Muscle of back (tissue), 11 donors: ENCODE measurements around the gene NKD2. TPM values are rescaled to one million over a fixed set of nuclear protein-coding genes. Genes with fewer than 3 reads are reported as not detected.

Experiments
- DNase-seq, 3 donors: peaks; one replicate each; pipeline versions ENCODE4 v3.0.0 to v3.0.0-alpha.2; 2013
- polyA plus RNA-seq, 10 donors: library from polyadenylated mRNA; unstranded; fragments of 120-200 nt; gene quantifications; one replicate each; pipeline ENCODE4 v1.2.1, GENCODE V29; 2013; ENCODE audit not compliant: insufficient read length in 10 of 10

Gene NKD2
- polyA plus RNA-seq, 10 donors = 1.6 to 19.5 (median 2.4) TPM

DNA sequence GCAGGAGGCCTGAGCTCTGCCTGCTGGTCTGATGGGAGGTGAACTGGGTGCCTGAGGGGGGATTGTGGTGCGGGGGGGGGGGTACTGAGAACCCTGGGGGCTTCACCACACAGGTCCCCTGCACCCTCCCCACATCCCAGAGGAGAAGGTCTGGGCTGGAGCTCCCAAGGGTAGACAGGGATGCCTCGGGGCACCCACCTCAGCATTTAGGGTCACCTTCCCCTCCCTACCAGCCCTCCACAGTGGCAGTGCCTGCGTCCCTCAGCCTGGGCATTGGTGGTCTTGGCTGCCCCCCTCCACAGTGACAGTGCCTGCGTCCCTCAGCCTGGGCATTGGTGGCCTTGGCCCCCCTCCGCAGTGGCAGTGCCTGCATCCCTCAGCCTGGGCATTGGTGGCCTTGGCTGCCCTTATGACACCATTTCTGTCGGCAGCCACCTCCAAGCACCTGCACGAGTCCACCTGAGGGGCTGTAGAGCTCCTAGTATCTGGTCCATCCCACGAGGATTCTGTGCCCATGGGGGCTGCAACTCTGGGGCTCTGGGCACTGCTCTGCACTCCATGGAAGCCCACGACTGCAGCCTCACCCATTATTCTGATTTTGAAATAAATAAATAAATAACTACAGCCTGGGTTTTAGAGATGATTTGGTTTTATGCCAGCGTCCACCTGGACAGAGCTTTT is 21.5 kb downstream of the NKD2 start:
- no peak for DNase-seq

DNA sequence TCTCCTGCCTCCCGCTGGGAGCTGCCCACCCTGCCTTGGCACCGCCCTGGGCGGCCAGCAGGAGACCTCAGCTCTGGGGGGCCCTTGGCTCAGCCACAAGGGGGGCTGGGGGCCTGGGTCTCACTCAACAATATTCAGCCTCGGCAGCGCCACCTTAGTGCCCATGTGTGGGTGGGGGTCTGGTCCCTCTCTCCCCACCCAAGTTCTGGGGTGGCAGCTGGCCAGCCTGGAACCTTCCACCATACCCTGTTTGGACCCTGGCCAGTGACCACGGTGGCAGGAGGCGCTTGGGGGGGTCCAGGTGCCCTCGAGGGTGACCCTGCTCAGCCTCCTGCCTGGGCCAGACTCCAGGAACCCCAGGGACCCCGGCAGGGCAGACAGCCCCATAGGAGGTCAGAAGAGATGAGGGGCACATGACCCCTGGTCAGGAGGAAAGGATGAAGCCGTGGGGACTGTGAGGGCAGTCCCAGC is 22.2 kb downstream of the NKD2 start:
- DNase-seq = no peak

DNA sequence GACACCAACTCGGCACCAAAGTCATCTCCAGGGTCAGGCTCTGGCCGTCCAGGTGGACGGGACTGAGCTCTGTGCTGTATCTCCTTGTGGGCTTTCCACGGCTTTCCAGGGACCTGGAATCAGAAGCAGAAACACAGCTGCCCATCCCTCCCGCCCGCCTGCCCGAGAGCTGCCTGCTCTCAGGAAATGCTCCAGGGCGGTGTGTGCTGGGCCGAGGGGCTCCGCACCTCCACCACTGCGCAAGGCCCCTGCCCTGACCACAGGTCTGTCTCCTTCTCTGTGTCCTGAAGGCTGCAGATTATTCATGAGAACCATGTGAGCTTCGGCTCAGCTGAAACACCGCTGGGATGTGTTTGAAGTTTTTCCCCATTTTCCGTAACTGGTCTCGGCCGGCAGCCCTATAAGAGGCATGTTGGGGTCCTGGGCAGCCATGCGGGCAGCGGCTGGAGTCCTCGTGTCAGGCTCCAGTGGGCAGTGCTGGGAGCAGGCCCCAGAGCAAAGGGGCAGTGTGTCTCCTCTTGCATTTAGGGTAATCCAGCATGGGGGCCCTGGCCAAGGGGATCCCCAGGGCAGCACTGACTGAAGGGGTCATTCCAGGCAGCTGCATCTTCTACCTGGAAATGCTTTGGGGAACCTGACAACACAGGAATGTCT is 22.8 kb downstream of the NKD2 start:
- DNase-seq = no peak

DNA sequence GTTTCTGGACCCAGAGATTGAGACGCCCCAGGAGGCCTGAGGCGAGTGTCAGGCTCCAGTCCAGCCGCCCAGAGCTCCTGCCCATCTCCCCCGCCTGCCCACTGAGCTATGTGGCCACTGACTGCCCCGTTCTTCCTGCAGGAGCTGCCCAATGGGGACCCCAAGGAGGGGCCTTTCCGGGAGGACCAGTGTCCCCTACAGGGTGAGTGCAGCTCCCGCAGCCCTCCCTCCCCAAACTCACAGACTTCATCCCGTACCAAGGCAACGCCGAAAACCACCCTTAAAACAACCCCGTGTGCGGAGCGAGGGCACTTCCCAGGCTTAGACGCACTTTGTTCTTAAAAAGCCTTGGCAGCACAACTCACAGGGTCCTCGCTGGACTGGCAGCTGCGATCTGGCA is 23.4 kb downstream of the NKD2 start:
- no peak for DNase-seq

DNA sequence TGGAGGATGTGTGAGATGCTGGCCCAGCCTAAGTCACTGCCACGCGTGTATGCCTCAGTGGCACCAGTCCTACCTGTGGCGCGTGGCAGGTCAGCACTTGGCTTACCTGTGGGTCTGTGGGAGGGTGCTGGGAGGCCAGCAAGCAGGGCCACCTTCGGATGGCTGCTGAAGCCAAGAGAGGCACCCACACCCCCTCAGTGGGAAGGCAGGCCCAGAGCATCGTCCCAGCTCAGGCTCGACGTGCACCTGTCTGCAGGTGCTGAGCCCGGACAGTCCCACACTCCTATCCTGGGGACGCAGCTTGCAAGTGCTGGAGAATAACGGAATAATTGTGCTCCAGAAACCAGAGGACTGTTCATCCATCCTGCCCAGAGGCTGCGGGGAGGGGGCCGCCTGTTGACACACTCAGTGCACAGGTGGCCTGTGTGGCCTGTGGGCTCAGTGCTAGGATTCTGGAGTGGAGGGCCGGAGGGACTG is 24.0 kb downstream of the NKD2 start:
- no peak for DNase-seq

DNA sequence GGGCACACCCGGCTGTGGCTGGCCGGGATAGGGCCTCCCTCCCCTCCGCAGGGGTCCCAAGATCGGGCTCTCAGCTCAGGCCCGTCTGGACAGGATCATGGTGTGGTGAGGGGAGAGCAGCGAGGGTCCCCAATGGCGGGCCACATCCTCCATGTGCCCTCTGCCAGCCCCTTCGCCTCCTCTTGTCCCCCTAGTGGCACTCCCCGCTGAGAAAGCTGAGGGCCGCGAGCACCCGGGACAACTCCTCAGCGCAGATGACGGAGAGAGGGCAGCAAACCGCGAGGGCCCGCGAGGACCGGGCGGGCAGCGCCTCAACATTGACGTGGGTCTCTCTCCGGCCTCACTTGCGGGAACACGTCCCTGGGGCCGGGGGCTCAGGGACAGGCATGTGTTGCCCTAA is 24.6 kb downstream of the NKD2 start:
- no peak for DNase-seq

DNA sequence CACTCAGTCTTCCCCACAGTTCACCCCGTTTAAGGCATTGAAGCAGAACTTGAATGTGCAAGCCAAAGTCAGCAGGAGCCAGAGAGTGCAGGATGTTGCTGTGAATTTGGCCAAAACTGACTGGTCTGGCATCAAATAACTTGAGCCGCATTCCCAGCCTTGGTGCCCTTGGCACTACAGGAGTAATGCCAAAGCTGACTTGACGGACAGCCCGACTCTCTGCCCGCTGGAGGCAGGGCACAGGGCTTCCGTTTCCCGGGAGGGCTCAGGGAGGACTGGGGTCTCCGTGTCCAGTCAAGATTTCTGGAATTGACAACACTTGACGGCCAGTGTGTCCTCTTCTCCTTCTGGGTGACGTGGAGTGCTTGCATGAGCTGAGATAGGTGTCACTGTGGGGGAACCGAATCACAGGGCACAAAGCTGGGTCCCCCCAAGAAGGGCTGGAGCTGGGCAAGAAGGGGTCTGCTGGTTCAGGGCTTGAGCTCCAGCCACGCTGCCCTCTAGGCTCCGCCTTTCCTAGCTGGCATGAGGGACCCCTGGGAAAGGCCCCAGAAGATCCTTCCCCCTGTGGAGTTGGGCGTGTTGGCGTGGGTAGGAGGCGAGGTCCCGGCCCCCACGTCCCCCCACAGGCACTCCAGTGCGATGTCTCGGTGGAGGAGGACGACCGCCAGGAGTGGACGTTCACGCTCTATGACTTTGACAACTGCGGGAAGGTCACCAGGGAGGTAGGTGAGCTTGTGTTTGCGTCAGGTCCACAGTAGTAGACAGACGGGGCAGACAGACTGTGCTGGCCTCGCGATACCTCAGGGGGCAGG is 25.2 kb downstream of the NKD2 start:
- no peak for DNase-seq

DNA sequence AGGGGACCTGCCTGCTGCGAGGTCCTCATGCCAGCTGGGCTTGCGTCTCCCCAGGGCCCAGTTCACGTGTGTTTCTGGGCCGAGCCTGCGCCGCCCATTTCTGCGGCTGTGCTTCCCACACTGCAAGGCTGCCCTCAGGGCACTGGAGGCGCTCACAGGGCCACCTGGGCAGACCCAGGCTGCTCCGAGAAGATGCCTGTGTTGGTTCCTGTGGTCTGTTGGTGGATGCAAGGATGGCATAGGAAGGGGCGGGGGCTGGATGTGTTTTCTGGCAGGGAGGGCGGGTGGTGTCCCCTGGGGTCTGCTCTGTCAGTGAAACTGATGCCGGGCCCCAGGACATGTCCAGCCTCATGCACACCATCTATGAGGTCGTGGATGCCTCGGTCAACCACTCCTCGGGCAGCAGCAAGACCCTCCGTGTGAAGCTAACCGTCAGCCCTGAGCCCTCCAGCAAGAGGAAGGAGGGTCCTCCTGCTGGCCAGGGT is 25.9 kb downstream of the NKD2 start:
- no peak for DNase-seq

DNA sequence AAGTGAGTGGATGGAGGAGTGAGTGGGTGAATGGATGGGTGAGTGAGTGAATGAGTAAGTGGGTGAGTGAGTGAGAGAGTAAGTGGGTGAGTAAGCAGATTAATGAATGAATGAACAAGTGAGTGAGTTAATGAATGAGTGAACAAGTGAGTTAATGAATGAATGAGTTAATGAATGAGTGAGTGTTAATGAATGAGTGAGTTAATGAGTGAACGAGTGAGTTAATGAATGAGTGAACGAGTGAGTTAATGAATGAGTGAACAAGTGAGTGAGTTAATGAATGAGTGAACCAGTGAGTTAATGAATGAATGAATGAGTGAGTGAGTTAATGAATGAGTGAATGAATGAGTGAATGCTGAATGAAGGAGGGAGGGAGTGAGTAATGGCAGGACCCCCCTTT is 26.4 kb downstream of the NKD2 start:
- no peak for DNase-seq

DNA sequence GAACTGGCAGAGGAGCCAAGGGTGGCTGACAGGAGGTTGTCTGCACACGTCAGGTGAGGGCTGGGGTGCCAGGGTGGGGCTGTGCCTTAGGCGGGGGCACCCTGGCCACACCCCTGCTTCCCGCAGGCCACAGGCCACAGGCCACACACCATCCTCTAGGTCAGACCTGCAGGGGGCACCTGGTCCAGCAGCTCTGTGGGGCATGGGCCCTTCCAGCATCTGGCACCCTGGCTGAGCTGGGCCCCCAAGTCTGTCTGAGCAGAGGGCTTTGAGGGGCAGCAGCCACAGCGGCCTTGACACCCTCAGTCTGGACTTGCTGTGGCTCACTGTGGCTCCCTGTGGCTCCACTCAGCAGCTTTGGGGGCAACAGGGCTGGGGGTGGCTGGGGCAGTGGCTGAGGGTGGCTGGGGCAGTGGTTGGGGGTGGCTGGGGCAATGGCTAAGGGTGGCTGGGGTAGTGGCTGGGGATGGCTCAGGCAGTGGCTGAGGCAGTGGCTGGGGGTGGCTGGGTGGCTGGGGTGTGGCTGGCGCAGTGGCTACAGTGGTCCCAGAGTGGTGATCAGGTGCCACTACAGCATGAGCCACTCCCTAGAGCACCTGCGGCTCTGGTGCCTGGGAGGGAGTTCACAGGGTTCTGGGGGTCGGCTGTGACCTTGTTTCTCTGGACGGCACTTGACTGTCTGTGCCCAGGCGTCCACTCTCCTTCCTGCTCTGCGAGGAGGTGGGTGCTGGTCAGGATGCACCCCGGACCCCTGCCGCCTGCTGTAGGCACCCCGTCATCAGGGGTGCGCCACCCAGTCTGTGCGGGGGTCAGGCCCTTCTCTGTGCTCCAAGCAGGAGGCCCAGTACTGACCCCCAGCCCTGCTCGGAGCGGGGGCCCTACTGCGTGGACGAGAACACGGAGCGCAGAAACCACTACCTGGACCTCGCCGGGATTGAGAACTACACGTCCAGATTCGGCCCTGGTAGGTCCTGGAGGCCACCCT is 27.1 kb downstream of the NKD2 start:
- no peak for DNase-seq

DNA sequence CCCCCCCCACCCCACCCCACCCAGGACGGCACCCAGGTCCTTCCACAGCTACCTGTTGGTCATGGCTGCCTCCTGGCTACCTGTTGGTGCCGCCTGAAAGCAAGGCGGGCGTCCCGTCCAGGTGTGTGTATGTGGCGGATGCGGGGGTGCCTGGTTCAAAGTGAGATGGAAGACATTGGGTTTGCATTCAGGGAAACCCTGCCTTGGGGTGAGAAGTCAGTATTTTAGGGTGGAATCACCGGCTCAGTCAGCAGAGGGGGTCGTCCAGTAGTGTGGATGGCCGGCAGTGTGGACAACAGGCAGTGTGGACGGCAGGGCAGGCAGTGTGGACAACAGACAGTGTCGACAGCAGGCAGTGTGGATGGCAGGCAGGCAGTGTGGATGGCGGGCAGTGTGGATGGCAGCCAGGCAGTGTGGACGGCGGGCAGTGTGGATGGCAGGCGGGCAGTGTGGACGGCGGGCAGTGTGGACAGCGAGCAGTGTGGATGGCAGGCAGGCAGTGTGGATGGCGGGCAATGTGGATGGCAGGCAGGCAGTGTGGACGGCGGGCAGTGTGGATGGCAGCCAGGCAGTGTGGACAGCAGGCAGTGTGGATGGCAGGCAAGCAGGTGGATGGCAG is 28.0 kb downstream of the NKD2 start:
- no peak for DNase-seq

DNA sequence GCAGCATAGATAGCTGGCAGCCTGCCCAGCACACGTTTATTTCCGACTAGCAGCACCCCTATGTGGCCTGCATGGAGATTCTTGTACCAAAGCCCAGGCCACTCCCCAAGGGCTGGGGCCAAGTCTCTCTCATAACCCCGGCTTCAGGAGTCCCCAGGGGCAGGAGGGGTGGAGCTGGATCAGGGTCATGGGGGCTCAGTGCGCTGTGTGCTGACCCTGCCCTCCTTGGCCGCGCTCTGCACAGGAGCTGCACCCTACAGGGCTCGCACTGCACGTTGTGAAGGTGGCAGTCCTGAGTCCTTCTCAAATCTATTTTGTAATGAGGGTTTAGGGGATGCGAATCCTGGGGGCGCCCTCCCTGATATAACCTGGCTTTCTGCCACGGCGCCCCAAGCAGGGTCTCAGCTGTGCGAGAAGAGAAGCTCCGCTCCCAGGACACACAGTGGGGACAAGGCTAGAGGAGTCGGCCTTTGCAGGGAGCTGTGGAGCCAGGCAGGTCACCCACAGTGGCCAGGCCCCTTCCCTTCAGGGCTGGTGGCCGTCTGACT is 28.6 kb downstream of the NKD2 start:
- DNase-seq = no peak

DNA sequence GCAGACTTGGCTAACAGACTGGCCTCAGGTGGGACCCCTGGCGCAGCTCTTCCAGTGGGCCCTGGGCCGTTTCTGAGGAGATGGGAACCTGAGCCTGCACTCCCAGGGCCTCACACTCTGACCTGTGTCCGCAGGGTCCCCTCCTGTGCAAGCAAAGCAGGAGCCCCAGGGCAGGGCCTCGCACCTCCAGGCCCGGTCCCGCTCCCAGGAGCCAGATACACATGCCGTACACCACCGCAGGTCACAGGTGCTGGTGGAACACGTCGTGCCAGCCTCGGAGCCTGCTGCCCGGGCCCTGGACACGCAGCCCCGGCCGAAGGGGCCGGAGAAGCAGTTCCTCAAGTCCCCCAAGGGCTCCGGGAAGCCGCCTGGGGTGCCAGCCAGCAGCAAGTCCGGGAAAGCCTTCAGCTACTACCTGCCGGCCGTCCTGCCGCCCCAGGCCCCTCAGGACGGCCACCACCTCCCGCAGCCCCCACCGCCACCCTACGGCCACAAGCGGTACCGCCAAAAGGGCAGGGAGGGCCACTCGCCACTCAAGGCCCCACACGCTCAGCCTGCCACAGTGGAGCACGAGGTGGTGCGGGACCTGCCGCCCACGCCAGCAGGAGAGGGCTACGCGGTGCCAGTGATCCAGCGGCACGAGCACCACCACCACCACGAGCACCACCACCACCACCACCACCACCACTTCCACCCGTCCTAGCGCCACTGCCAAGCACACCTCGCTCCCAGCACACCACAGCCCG is 29.2 kb downstream of the NKD2 start:
- no peak for DNase-seq

DNA sequence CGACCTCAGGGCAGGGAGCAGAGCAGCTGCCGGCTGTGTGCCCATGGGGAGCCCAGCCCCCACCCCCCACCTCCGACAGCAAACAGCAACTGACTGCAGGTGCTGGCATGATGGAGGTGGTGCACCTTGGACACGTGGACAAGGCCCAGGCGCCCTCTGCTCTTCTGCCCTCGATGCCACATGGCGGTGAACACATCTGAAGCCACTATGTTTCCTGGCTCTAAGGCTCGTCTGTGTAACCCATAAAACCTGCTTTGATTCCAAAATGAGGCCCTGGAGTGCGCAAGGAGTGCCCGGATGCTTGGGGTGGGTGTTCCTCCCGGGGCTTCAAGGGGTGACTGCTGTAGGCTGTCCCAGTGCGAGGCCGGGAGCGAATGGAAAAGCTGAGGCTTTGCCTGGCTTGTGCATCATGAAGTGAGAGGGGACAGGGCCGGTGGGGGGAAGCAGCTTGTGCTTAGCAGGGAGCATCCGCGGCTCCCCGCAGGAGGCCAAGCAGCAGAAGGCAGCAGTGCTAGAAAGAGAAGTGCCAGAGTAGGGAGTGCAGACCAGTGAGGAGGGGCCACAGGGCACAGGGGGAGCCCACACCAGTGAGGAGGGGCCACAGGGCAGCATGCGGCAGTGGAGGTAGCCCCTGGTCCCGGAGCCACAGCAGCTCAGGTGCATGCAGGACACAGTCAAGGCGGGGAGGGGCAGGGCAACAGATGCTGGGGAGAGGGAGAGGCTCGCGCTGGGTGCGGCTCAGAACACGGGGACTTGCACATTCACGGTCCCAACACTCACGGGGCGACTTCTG is 30.0 kb downstream of the NKD2 start:
- no peak for DNase-seq

DNA sequence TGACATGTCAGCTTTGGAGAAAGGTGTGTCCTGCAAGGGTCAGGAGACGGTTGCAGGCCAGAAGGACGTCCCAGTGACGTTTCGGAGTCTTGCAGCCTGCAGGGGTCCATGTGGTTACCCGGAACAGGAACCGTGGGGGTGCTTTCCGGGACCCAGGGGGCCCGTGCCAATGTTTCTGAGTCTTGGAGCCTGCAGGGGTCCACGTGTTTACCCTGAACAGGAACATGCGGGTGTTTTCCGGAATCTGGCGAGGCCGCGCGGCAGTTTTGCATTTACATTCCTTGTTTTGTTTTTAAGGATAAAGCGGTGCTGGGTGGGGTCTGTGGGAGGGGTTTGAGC is 30.6 kb downstream of the NKD2 start:
- no peak for DNase-seq

DNA sequence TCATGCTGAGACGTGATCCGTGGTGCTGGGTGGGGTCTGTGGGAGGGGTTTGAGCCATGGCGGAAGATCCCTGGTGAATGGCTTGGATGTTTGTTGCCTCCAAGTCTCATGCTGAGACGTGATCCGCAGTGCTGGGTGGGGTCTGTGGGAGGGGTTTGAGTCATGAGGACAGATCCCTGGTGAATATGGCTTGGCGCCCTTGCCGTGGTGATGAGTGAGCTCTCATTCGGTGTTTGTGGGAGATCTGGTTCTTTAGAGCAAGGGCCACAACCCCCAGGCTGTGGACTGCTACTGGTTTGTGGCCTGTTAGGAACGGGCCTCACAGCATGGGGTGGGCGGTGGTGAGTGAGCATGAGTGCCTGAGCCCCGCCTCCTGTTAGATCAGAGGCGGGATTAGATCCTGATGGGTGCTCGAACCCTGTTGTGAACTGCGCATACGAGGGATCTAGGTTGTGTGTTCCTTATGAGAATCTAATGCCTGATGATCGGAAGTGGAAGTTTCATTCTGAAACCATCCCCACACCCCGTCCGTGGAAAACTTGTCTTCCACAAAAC is 31.2 kb downstream of the NKD2 start:
- DNase-seq = no peak

DNA sequence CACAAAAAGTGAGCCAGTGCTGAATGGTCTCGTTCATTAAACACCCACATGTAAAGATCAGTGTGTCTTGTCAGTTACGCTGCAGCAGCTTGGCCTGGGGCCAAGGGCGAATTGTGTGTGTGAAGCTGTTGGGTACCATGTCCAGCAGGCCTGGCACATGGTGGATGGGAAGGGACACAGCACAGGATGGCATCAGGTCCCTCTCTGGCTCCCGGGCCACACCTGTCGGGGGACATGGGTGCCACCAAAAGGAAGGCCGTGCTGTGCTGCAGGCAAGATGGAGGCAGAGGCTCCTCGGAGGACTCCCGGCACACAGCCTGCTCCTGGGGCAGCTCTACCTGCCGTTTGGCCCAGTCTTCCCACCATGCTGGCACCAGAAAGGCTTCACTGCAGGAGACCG is 32.0 kb downstream of the NKD2 start:
- no peak for DNase-seq

DNA sequence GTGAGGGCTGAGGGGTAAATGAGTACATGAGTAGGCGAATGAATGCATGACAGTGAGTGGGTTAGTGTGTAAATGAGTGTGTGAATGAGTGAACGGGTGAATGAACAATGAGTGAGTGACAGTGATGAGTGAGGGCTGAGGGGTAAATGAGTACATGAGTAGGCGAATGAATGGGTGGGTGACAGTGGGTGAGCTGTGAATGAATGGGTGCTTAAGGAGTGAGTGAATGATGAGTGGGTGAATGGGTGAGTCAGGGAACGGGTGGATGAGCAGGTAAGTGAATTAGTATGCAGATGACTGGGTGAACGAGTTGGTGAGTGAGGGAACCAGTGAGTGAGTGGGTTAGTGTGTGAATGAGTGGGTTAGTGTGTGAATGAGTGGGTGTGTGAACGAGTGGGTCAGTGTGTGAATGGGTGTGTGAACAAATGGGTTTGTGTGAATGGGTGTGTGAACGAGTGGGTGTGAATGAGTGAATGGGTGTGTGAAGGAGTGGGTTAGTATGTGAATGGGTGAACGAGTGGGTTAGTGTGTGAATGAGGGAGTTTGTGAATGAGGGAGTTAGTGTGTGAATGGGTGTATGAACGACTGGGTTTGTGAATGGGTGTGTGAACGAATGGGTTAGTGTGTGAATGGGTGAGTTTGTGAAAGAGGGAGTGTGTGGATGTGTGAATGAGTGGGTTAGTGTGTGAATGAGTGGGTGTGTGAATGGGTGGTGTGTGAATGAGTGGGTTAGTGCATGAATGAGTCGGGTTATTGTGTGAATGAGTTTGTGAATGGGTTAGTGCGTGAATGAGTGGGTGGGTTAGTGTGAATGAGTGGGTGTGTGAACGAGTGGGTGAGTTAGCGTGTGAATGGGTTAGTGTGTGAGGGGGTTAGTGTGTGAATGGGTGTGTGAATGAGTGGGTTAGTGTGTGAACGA is 32.9 kb downstream of the NKD2 start:
- DNase-seq = no peak
